Measurements from ENCODE around the gene PIEZO2.

Gene PIEZO2

GRCh38 chr18:11064106-11064505, 85.3 kb downstream of the PIEZO2 start:
- DNase-seq, result no peak

GRCh38 chr18:11055721-11056120, 93.6 kb downstream of the PIEZO2 start:
- DNase-seq, result no peak

- no peak for DNase-seq
These were observed 94.9 kb downstream of the PIEZO2 start for GRCh38 chr18:11054497-11054896.

- DNase-seq, result no peak
These were observed 96.1 kb downstream of the PIEZO2 start for GRCh38 chr18:11053293-11053692.

GRCh38 chr18:11052800-11053199, 96.6 kb downstream of the PIEZO2 start:
- DNase-seq, result no peak

GRCh38 chr18:11051462-11051861, 97.9 kb downstream of the PIEZO2 start:
- no peak for DNase-seq

- DNase-seq, result no peak
These were observed 98.4 kb downstream of the PIEZO2 start for GRCh38 chr18:11050966-11051365.

- no peak for DNase-seq
These were observed 101.6 kb downstream of the PIEZO2 start for GRCh38 chr18:11047817-11048216.

- DNase-seq, result no peak
These were observed 102.2 kb downstream of the PIEZO2 start for GRCh38 chr18:11047156-11047555.

GRCh38 chr18:11046140-11046539, 103.2 kb downstream of the PIEZO2 start:
- DNase-seq, result no peak

- DNase-seq, result no peak
These were observed 105.7 kb downstream of the PIEZO2 start for GRCh38 chr18:11043694-11044093.

- DNase-seq, result no peak
These were observed 107.1 kb downstream of the PIEZO2 start for GRCh38 chr18:11042247-11042646.

GRCh38 chr18:11040823-11041656, 108.3 kb downstream of the PIEZO2 start:
- DNase-seq, result peak; percentile 9 to 37

- no peak for DNase-seq
These were observed 109.0 kb downstream of the PIEZO2 start for GRCh38 chr18:11040359-11040758.

- DNase-seq, result no peak
These were observed 111.7 kb downstream of the PIEZO2 start for GRCh38 chr18:11037533-11038240.

- no peak for DNase-seq
These were observed 113.4 kb downstream of the PIEZO2 start for GRCh38 chr18:11035814-11036495.

- no peak for DNase-seq
These were observed 114.0 kb downstream of the PIEZO2 start for GRCh38 chr18:11035376-11035775.

GRCh38 chr18:11034884-11035283, 114.5 kb downstream of the PIEZO2 start:
- no peak for DNase-seq

- DNase-seq, result no peak
These were observed 115.9 kb downstream of the PIEZO2 start for GRCh38 chr18:11033503-11033902.

- DNase-seq, result no peak
These were observed 117.4 kb downstream of the PIEZO2 start for GRCh38 chr18:11031966-11032365.

GRCh38 chr18:11029021-11029420, 120.3 kb downstream of the PIEZO2 start:
- no peak for DNase-seq

GRCh38 chr18:11027862-11028261, 121.5 kb downstream of the PIEZO2 start:
- DNase-seq, result no peak

- no peak for DNase-seq
These were observed 123.7 kb downstream of the PIEZO2 start for GRCh38 chr18:11025671-11026070.
